HepG2 (cell line): Measurements from ENCODE around the gene HINFP. TPM values are rescaled to one million over a fixed set of nuclear protein-coding genes. Genes with fewer than 3 reads are reported as not detected.

Experiments used
- FOSL1 ChIP-seq: sonication (generic); formaldehyde crosslinking; IDR thresholded peaks from 2 replicates; pipeline ENCODE4 v1.9.0; 2021; ENCODE audit warnings: missing genetic modification reagents, borderline replicate concordance
- FOXO1 ChIP-seq: sonication (generic); formaldehyde crosslinking; IDR thresholded peaks from 2 replicates; pipeline ENCODE4 v1.4.0; 2020; ENCODE audit warnings: missing genetic modification reagents
- GABPB1 ChIP-seq: IDR thresholded peaks from 2 replicates; pipeline ENCODE4 v1.6.1; 2016; ENCODE audit warnings: mild to moderate bottlenecking, missing genetic modification reagents, moderate library complexity, missing compliant biosample characterization
- HOMEZ ChIP-seq: IDR thresholded peaks from 2 replicates; pipeline ENCODE4 v1.6.1; 2016; ENCODE audit warnings: low read depth
- IRF9 ChIP-seq: sonication (generic); formaldehyde crosslinking; IDR thresholded peaks from 2 replicates; pipeline ENCODE4 v1.8.0; 2022; ENCODE audit warnings: missing genetic modification reagents, mild to moderate bottlenecking, borderline replicate concordance
- JARID2 ChIP-seq: sonication (generic); formaldehyde crosslinking; IDR thresholded peaks from 2 replicates; pipeline ENCODE4 v1.8.1; 2023; ENCODE audit warnings: missing genetic modification reagents, inconsistent platforms; ENCODE audit not compliant: insufficient replicate concordance
- KDM5B ChIP-seq: sonication (generic); formaldehyde crosslinking; IDR thresholded peaks from 2 replicates; pipeline ENCODE4 v1.4.0; 2020; ENCODE audit warnings: missing genetic modification reagents, mild to moderate bottlenecking, borderline replicate concordance
- NFIC ChIP-seq: IDR thresholded peaks from 2 replicates; pipeline ENCODE4 v1.6.1; 2012; ENCODE audit warnings: mild to moderate bottlenecking, low read length, inconsistent platforms
- PBX2 ChIP-seq: IDR thresholded peaks from 2 replicates; pipeline ENCODE4 v1.6.1; 2016; ENCODE audit warnings: control low read depth
- POLR2G ChIP-seq: fragments of 200-400 bp; formaldehyde crosslinking; IDR thresholded peaks from 2 replicates; pipeline ENCODE4 v1.6.1; 2018; ENCODE audit warnings: mild to moderate bottlenecking, low read depth, low read length, moderate library complexity
- REXO4 ChIP-seq: sonication (generic); formaldehyde crosslinking; IDR thresholded peaks from 2 replicates; pipeline ENCODE4 v1.8.0; 2022; ENCODE audit warnings: missing genetic modification reagents, mild to moderate bottlenecking, borderline replicate concordance
- RXRA ChIP-seq: sonication (generic); formaldehyde crosslinking; IDR thresholded peaks from 2 replicates; pipeline ENCODE4 v1.5.1; 2020; ENCODE audit warnings: missing genetic modification reagents
- SNAPC2 ChIP-seq: sonication (generic); formaldehyde crosslinking; IDR thresholded peaks from 2 replicates; pipeline ENCODE4 v1.8.1; 2022; ENCODE audit warnings: mild to moderate bottlenecking, missing genetic modification reagents
- YY1 ChIP-seq: IDR thresholded peaks from 2 replicates; pipeline ENCODE4 v1.6.1; 2011; ENCODE audit warnings: low read length, low read depth, moderate library complexity, mild to moderate bottlenecking; ENCODE audit not compliant: insufficient read depth, insufficient replicate concordance
- ZNF256 ChIP-seq: sonication (generic); formaldehyde crosslinking; conservative IDR thresholded peaks from 2 replicates; pipeline ENCODE4 v1.4.0; 2020; ENCODE audit warnings: missing genetic modification reagents
- ZNF451 ChIP-seq: sonication (generic); formaldehyde crosslinking; IDR thresholded peaks from 2 replicates; pipeline ENCODE4 v1.5.0; 2020; ENCODE audit warnings: mild to moderate bottlenecking, missing genetic modification reagents
- ZNF772 ChIP-seq: sonication (generic); formaldehyde crosslinking; IDR thresholded peaks from 2 replicates; pipeline ENCODE4 v1.5.0; 2020; ENCODE audit warnings: mild to moderate bottlenecking, missing genetic modification reagents
- ZNF784 ChIP-seq: sonication (generic); formaldehyde crosslinking; IDR thresholded peaks from 2 replicates; pipeline ENCODE4 v1.5.1; 2020; ENCODE audit warnings: missing genetic modification reagents, mild to moderate bottlenecking, borderline replicate concordance
- polyA plus RNA-seq, 8 experiments: library from polyadenylated mRNA; depleted of rRNA in 3 of 8; stranded (reverse) in 7 of 8; unstranded in 1 of 8; fragments of >200 nt; fragmentation: Illumina TruSeq in 4 of 8; extraction: Trizol in 4 of 8; gene quantifications; 2 replicates each; pipeline versions ENCODE4 v1.2.1 to v1.2.3, GENCODE V29; 2011 to 2016; ENCODE audit warnings: low read depth in 4 of 8, missing spikeins in 1 of 8, mixed read lengths in 1 of 8; ENCODE audit not compliant: insufficient read depth in 1 of 8
- total RNA-seq, 5 experiments: library from RNA; depleted of rRNA; stranded (reverse); fragments of >200 nt; fragmentation: Illumina TruSeq; extraction: Trizol; gene quantifications; 2 replicates each; pipeline ENCODE4 v1.2.3, GENCODE V29; 2016; ENCODE audit warnings: low read depth in 1 of 5
- TF ChIP-seq, protein P1 (sequence below): sonication (generic); formaldehyde crosslinking; IDR thresholded peaks from 2 replicates; pipeline ENCODE4 v1.5.1; 2020; ENCODE audit warnings: missing genetic modification reagents, mild to moderate bottlenecking, borderline replicate concordance
- TF ChIP-seq, protein P2 (sequence below): fragments of 450-650 bp; IDR thresholded peaks from 2 replicates; pipeline ENCODE4 v1.6.1; 2017

Gene HINFP
- total and polyA plus RNA-seq, 2 of the 13 experiments (the other 11 are each of a cell fraction or from before 2014, with no cell fraction given): 15.1 to 21.4 TPM

DNA sequence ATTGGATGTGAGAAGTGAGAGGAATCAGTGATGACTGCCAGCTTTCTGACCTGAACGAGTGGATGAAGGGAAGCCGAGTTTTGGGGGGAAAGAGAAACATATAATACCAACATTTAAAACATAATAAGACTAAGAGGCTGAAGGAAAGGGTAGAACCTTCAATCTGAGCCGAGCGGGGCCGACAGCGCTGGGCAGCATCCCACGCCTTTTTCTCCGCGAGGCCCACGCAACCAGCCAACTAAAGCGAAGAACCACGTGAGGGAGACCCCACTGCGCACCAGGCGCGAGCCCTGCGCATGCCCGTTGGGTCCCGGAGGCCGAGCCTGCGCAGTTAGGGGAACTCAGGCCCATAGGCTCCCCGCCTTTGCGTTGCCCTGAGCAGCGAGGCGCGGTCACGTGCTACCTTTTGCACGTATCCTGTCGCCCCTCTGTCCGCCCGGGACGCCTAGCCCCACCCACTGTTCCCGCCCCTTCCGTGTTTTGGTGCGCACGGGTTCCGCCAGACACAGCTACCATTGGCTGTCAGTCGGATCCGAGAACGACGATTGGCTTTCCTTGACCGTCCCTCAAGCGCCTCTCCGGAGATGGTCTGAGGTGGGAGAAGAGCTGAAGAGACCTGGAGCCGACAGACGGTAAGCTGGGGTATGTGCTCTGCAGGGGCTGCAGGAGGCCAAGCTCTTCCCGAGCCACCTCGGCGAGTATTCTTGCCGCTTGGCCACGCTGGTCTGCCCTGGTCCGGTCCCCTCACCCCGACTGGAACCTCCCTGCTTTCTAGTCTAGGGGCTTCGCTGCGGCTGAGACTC, at the start of gene HINFP (continued):
- peak; percentile 72; the same call in 1 of the 2 replicates for TF ChIP-seq KDM5B (CRISPR knock-in tag)
- TF ChIP-seq YY1: peak; percentile 19
- TF ChIP-seq RXRA (CRISPR knock-in tag): peak; percentile 55; the same call in 1 of the 2 replicates
- 0 out of 2 replicates have a peak, but pooled peaks have one; percentile 51 for TF ChIP-seq ZNF451 (CRISPR knock-in tag)
- TF ChIP-seq NFIC: no peak
- TF ChIP-seq, protein P1, sequence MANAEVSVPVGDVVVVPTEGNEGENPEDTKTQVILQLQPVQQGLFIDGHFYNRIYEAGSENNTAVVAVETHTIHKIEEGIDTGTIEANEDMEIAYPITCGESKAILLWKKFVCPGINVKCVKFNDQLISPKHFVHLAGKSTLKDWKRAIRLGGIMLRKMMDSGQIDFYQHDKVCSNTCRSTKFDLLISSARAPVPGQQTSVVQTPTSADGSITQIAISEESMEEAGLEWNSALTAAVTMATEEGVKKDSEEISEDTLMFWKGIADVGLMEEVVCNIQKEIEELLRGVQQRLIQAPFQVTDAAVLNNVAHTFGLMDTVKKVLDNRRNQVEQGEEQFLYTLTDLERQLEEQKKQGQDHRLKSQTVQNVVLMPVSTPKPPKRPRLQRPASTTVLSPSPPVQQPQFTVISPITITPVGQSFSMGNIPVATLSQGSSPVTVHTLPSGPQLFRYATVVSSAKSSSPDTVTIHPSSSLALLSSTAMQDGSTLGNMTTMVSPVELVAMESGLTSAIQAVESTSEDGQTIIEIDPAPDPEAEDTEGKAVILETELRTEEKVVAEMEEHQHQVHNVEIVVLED (CRISPR knock-in tag): peak; percentile 82
- peak; percentile 88 for TF ChIP-seq ZNF256 (CRISPR knock-in tag)
- no peak for TF ChIP-seq REXO4 (CRISPR knock-in tag)
- TF ChIP-seq POLR2G: peak; percentile 94
- TF ChIP-seq FOSL1 (CRISPR knock-in tag): no peak
- TF ChIP-seq IRF9 (CRISPR knock-in tag): peak; percentile 70; the same call in 1 of the 2 replicates
- peak; percentile 89 for TF ChIP-seq PBX2 (CRISPR knock-in tag)
- TF ChIP-seq SNAPC2 (CRISPR knock-in tag): peak; percentile 94
- TF ChIP-seq FOXO1 (CRISPR knock-in tag): peak; percentile 34; the same call in 1 of the 2 replicates
- TF ChIP-seq ZNF772 (CRISPR knock-in tag): peak; percentile 82
- TF ChIP-seq JARID2 (CRISPR knock-in tag): no peak
- peak; percentile 49 for TF ChIP-seq ZNF784 (CRISPR knock-in tag)
- TF ChIP-seq HOMEZ (CRISPR knock-in tag): peak; percentile 22; the same call in 1 of the 2 replicates
- TF ChIP-seq GABPB1 (CRISPR knock-in tag): peak; percentile 94
- TF ChIP-seq, protein P2, sequence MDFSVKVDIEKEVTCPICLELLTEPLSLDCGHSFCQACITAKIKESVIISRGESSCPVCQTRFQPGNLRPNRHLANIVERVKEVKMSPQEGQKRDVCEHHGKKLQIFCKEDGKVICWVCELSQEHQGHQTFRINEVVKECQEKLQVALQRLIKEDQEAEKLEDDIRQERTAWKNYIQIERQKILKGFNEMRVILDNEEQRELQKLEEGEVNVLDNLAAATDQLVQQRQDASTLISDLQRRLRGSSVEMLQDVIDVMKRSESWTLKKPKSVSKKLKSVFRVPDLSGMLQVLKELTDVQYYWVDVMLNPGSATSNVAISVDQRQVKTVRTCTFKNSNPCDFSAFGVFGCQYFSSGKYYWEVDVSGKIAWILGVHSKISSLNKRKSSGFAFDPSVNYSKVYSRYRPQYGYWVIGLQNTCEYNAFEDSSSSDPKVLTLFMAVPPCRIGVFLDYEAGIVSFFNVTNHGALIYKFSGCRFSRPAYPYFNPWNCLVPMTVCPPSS: no peak
